ENCODE measurements around the gene PKHD1. TPM values are rescaled to one million over a fixed set of nuclear protein-coding genes. Genes with fewer than 3 reads are reported as not detected.

Gene PKHD1
- total RNA-seq, 1 experiment from 2014 or later: 0.09 TPM

DNA sequence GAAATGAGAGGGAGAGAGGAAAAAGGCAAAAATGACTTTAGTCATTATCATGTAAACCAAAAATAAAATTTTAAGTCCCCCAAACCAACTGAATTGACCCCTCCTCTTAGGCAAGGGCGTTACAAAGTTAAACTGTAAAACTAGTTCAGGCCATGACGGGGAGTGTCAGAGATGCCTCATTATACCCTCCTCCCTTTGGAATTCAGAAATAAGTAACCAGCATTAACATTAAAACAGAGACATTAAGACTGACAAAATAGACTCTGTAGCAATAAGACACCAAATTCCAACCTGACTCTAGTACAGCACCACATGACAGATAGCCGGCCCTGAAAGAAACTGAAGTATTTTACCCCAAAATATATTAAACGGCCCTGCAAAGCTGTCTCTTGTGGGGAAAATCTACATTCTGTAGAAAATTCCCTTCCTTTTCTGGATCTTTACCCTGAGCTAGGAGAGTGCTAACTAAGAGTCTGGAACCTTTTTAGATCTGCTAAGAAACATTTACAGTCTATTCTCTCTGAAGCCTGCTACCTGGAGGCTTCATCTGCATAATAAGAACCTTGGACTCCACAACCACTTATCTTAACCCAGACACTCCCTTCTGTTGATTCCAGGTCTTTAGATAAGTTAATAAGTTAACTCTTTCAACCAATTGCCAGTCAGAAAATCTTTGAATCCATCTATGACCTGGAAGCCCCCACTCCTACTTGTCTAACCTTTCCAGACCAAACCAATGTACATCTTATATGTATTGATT lies 150.7 kb downstream of the PKHD1 start:
- DNase-seq: no peak
- H4K20me1 ChIP-seq (ENCODE audit: control insufficient read depth, insufficient read depth, insufficient read length): no peaks in the 10 kb centered on the region
- no peak overlapping the region for H3K56ac ChIP-seq (ENCODE audit: insufficient read length, low read depth, low read length)
- H2AK5ac ChIP-seq (ENCODE audit: insufficient read length, low read length): no peak overlapping the region
- no peak overlapping the region for H3K27ac ChIP-seq (ENCODE audit: insufficient read length, low read depth, low read length)
- Mint-ChIP-seq H3K27me3 (ENCODE audit: low read depth) (no peaks in the 10 kb centered on the region; the same call in 1 of the 2 replicates), H3K36me3 (ENCODE audit: insufficient read depth in 1 of 3, low read depth in 3 of 3) (peaks cover 13 to 21% (median 17%) of the 10 kb centered on the region in 3 experiments), H3K9me3 (peaks cover 16 to 23% of the 10 kb centered on the region in 2 experiments), H3K4me1 (peaks cover 3 to 6% of the 10 kb centered on the region in 2 experiments; a peak in 3 of 4 replicates), H3K4me3 (no peak overlapping the region), H3K27ac (no peak overlapping the region)
- WGBS (ENCODE audit: extremely low coverage, insufficient read length, low lambda C conversion rate): no CpG with 5 or more reads among the region's 4 CpGs
- no peak overlapping the region for H2BK120ac ChIP-seq (ENCODE audit: low read depth, low read length, poor library complexity, severe bottlenecking)
- no peaks in the 10 kb centered on the region for H3K9me3 ChIP-seq (ENCODE audit: control insufficient read depth, low read depth, low read length)
- no peak overlapping the region for H3K23ac ChIP-seq (ENCODE audit: insufficient read length, low read depth, low read length)
- no peak overlapping the region for H4K8ac ChIP-seq (replicated peaks; ENCODE audit: insufficient read length, low read depth, low read length)
- H2BK12ac ChIP-seq (ENCODE audit: insufficient read length, low read depth, low read length): no peak overlapping the region
- H3T11ph ChIP-seq (ENCODE audit: low read length): no peak overlapping the region
- H4K5ac ChIP-seq (ENCODE audit: insufficient read length, low read depth, low read length): no peak overlapping the region
- no peak overlapping the region for H3K18ac ChIP-seq (ENCODE audit: insufficient read length, low read depth, low read length)
- no peaks in the 10 kb centered on the region for H3K79me1 ChIP-seq (ENCODE audit: insufficient read depth, low read depth, low read length, poor library complexity, severe bottlenecking)
- H2BK20ac ChIP-seq (ENCODE audit: low read depth, low read length, poor library complexity, severe bottlenecking): no peak overlapping the region
- no peak overlapping the region for H2AFZ ChIP-seq (ENCODE audit: low read length)
- H4K91ac ChIP-seq (ENCODE audit: insufficient read length, low read depth, low read length): no peak overlapping the region
- H2BK15ac ChIP-seq (ENCODE audit: low read depth, low read length): no peak overlapping the region
- no peak overlapping the region for H3K4ac ChIP-seq (ENCODE audit: low read depth, low read length)
- no peaks in the 10 kb centered on the region for H3K79me2 ChIP-seq (ENCODE audit: insufficient read depth, low read length)
- H3K23me2 ChIP-seq (ENCODE audit: insufficient read length, low read depth, low read length, poor library complexity, severe bottlenecking): no peaks in the 10 kb centered on the region
- no peaks in the 10 kb centered on the region; the same call in 1 of the 2 replicates for H3K4me1 ChIP-seq (ENCODE audit: insufficient read depth, low read length)
- H3K9ac ChIP-seq (ENCODE audit: extremely low read depth, insufficient read length, low read length): no peak overlapping the region
- TF ChIP-seq, protein P1, sequence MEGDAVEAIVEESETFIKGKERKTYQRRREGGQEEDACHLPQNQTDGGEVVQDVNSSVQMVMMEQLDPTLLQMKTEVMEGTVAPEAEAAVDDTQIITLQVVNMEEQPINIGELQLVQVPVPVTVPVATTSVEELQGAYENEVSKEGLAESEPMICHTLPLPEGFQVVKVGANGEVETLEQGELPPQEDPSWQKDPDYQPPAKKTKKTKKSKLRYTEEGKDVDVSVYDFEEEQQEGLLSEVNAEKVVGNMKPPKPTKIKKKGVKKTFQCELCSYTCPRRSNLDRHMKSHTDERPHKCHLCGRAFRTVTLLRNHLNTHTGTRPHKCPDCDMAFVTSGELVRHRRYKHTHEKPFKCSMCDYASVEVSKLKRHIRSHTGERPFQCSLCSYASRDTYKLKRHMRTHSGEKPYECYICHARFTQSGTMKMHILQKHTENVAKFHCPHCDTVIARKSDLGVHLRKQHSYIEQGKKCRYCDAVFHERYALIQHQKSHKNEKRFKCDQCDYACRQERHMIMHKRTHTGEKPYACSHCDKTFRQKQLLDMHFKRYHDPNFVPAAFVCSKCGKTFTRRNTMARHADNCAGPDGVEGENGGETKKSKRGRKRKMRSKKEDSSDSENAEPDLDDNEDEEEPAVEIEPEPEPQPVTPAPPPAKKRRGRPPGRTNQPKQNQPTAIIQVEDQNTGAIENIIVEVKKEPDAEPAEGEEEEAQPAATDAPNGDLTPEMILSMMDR (conservative IDR thresholded peaks at IDR 0.05): no peak
- no peak overlapping the region for H3K4me2 ChIP-seq (ENCODE audit: insufficient read depth, insufficient read length, low read length)
- no peak overlapping the region for H2BK5ac ChIP-seq (ENCODE audit: insufficient read length, low read length)
- no peak overlapping the region for H3K14ac ChIP-seq (ENCODE audit: insufficient read depth, low read length)
- H3K27me3 ChIP-seq (ENCODE audit: insufficient read depth, low read length): no peaks in the 10 kb centered on the region
